Inflammatory macrophage treated with lipopolysaccharide for 1 hour (primary cell): ENCODE results near the gene DHX57.

Experiments used
- DNase-seq, 2 donors: peaks; one replicate each; pipeline ENCODE4 v3.0.0-alpha.2; 2020 to 2022

Gene DHX57

GRCh38 chr2:38750011-38750890 is 125.5 kb downstream of the DHX57 start:
- DNase-seq, result peak; percentile 27 to 50

GRCh38 chr2:38748943-38749804 is 126.6 kb downstream of the DHX57 start:
- DNase-seq, result no peak

- no peak for DNase-seq
Observed at GRCh38 chr2:38748391-38748790, 127.3 kb downstream of the DHX57 start.

GRCh38 chr2:38747819-38748218 is 127.9 kb downstream of the DHX57 start:
- no peak for DNase-seq
